HEK293 (cell line): ENCODE data around the gene LPCAT4.

Experiments used
- GLIS1 ChIP-seq: fragments of 450-650 bp; formaldehyde crosslinking; IDR thresholded peaks from 2 replicates; pipeline ENCODE4 v1.5.1; 2016; ENCODE audit warnings: missing biosample characterization, missing genetic modification characterization
- GLIS2 ChIP-seq: fragments of 450-650 bp; formaldehyde crosslinking; IDR thresholded peaks from 2 replicates; pipeline ENCODE4 v1.5.1; 2016; ENCODE audit warnings: missing biosample characterization, missing genetic modification characterization
- HOXA7 ChIP-seq: sonication (generic); formaldehyde crosslinking; IDR thresholded peaks from 2 replicates; pipeline ENCODE4 v1.8.1; 2022; ENCODE audit warnings: missing genetic modification reagents, borderline replicate concordance
- HOXD13 ChIP-seq: sonication (generic); formaldehyde crosslinking; IDR thresholded peaks from 2 replicates; pipeline ENCODE4 v1.8.0; 2022; ENCODE audit warnings: missing genetic modification reagents, borderline replicate concordance
- KLF16 ChIP-seq: fragments of 450-650 bp; formaldehyde crosslinking; IDR thresholded peaks from 2 replicates; pipeline ENCODE4 v1.5.1; 2017; ENCODE audit warnings: missing biosample characterization, missing genetic modification characterization
- SP7 ChIP-seq: fragments of 450-650 bp; formaldehyde crosslinking; IDR thresholded peaks from 2 replicates; pipeline ENCODE4 v1.5.1; 2016; ENCODE audit warnings: missing biosample characterization, missing genetic modification characterization
- YY1 ChIP-seq: fragments of 450-650 bp; formaldehyde crosslinking; IDR thresholded peaks from 2 replicates; pipeline ENCODE4 v1.5.1; 2018; ENCODE audit warnings: missing biosample characterization, missing genetic modification characterization
- ZBTB21 ChIP-seq: fragments of 450-650 bp; formaldehyde crosslinking; IDR thresholded peaks from 2 replicates; pipeline ENCODE4 v1.5.1; 2017; ENCODE audit warnings: missing biosample characterization, missing genetic modification characterization
- ZBTB48 ChIP-seq: fragments of 450-650 bp; formaldehyde crosslinking; IDR thresholded peaks from 2 replicates; pipeline ENCODE4 v1.5.1; 2016; ENCODE audit warnings: missing biosample characterization, missing genetic modification characterization
- ZEB2 ChIP-seq: fragments of 450-650 bp; formaldehyde crosslinking; IDR thresholded peaks from 2 replicates; pipeline ENCODE4 v1.5.1; 2016; ENCODE audit warnings: missing biosample characterization, missing genetic modification characterization
- ZFHX2 ChIP-seq: fragments of 450-650 bp; formaldehyde crosslinking; conservative IDR thresholded peaks from 2 replicates; pipeline ENCODE4 v1.5.1; 2016; ENCODE audit warnings: missing biosample characterization, missing genetic modification characterization
- ZNF221 ChIP-seq: fragments of 450-650 bp; formaldehyde crosslinking; IDR thresholded peaks from 2 replicates; pipeline ENCODE4 v1.5.1; 2017; ENCODE audit warnings: missing biosample characterization, missing genetic modification characterization, borderline replicate concordance
- ZNF24 ChIP-seq: fragments of 450-650 bp; formaldehyde crosslinking; IDR thresholded peaks from 2 replicates; pipeline ENCODE4 v1.5.1; 2016; ENCODE audit warnings: missing biosample characterization, missing genetic modification characterization
- ZNF274 ChIP-seq, 2 experiments: fragments of 200-500 bp in 1 of 2; fragments of 450-650 bp in 1 of 2; sonication (Bioruptor generic) in 1 of 2; formaldehyde crosslinking in 1 of 2; IDR thresholded peaks; 2 replicates each; pipeline versions ENCODE4 v1.5.1 to v1.6.1; 2014 to 2016; ENCODE audit warnings: borderline replicate concordance in 1 of 2, inconsistent platforms in 1 of 2, low read length in 1 of 2, missing biosample characterization in 1 of 2, missing genetic modification characterization in 1 of 2
- ZNF335 ChIP-seq: fragments of 450-650 bp; formaldehyde crosslinking; conservative IDR thresholded peaks from 2 replicates; pipeline ENCODE4 v1.5.1; 2016; ENCODE audit warnings: missing biosample characterization, missing genetic modification characterization
- ZNF366 ChIP-seq: fragments of 450-650 bp; formaldehyde crosslinking; conservative IDR thresholded peaks from 2 replicates; pipeline ENCODE4 v1.5.1; 2016; ENCODE audit warnings: missing biosample characterization, missing genetic modification characterization
- ZNF426 ChIP-seq: fragments of 450-650 bp; formaldehyde crosslinking; IDR thresholded peaks from 2 replicates; pipeline ENCODE4 v1.5.1; 2017; ENCODE audit warnings: missing biosample characterization, missing genetic modification characterization, mild to moderate bottlenecking, inconsistent platforms, moderate library complexity
- ZNF473 ChIP-seq: fragments of 450-650 bp; formaldehyde crosslinking; IDR thresholded peaks from 2 replicates; pipeline ENCODE4 v1.5.1; 2017; ENCODE audit warnings: missing biosample characterization, missing genetic modification characterization
- ZNF529 ChIP-seq: fragments of 450-650 bp; formaldehyde crosslinking; IDR thresholded peaks from 2 replicates; pipeline ENCODE4 v1.5.1; 2017; ENCODE audit warnings: missing genetic modification characterization, missing biosample characterization; ENCODE audit not compliant: insufficient replicate concordance
- ZNF660 ChIP-seq: fragments of 450-650 bp; IDR thresholded peaks from 2 replicates; pipeline ENCODE4 v1.5.1; 2018; ENCODE audit warnings: missing biosample characterization, mild to moderate bottlenecking, missing genetic modification characterization
- ZNF76 ChIP-seq: fragments of 450-650 bp; formaldehyde crosslinking; IDR thresholded peaks from 2 replicates; pipeline ENCODE4; 2016; ENCODE audit warnings: low read depth, missing biosample characterization, missing genetic modification characterization, borderline replicate concordance
- ZNF776 ChIP-seq: fragments of 450-650 bp; formaldehyde crosslinking; IDR thresholded peaks from 2 replicates; pipeline ENCODE4 v1.5.0; 2017; ENCODE audit warnings: missing biosample characterization, missing genetic modification characterization, borderline replicate concordance
- ZNF777 ChIP-seq: fragments of 450-650 bp; formaldehyde crosslinking; IDR thresholded peaks from 2 replicates; pipeline ENCODE4 v1.5.1; 2017; ENCODE audit warnings: missing biosample characterization, missing genetic modification characterization, borderline replicate concordance
- ZNF785 ChIP-seq: fragments of 450-650 bp; formaldehyde crosslinking; IDR thresholded peaks from 2 replicates; pipeline ENCODE4 v1.5.1; 2016; ENCODE audit warnings: missing biosample characterization, missing genetic modification characterization
- TF ChIP-seq, protein P1 (sequence below): fragments of 450-650 bp; formaldehyde crosslinking; IDR thresholded peaks from 2 replicates; pipeline ENCODE4 v1.5.1; 2016; ENCODE audit warnings: missing biosample characterization, missing genetic modification characterization
- TF ChIP-seq, protein P2 (sequence below): fragments of 450-650 bp; formaldehyde crosslinking; IDR thresholded peaks from 2 replicates; pipeline ENCODE4 v1.5.1; 2016; ENCODE audit warnings: missing biosample characterization, missing genetic modification characterization
- TF ChIP-seq, protein P3 (sequence below): fragments of 450-650 bp; formaldehyde crosslinking; IDR thresholded peaks from 2 replicates; pipeline ENCODE4 v1.5.1; 2016; ENCODE audit warnings: missing biosample characterization, missing genetic modification characterization
- TF ChIP-seq, protein P4 (sequence below): fragments of 450-650 bp; formaldehyde crosslinking; conservative IDR thresholded peaks from 2 replicates; pipeline ENCODE4 v1.5.1; 2016; ENCODE audit warnings: low read depth, missing biosample characterization, missing genetic modification characterization
- TF ChIP-seq, protein P5 (sequence below): fragments of 450-650 bp; formaldehyde crosslinking; IDR thresholded peaks from 2 replicates; pipeline ENCODE4 v1.5.1; 2017; ENCODE audit warnings: missing biosample characterization, missing genetic modification characterization
- TF ChIP-seq, protein P6 (sequence below): fragments of 450-650 bp; formaldehyde crosslinking; IDR thresholded peaks from 2 replicates; pipeline ENCODE4 v1.5.1; 2016; ENCODE audit warnings: missing biosample characterization, missing genetic modification characterization

LPCAT4 gene

DNA sequence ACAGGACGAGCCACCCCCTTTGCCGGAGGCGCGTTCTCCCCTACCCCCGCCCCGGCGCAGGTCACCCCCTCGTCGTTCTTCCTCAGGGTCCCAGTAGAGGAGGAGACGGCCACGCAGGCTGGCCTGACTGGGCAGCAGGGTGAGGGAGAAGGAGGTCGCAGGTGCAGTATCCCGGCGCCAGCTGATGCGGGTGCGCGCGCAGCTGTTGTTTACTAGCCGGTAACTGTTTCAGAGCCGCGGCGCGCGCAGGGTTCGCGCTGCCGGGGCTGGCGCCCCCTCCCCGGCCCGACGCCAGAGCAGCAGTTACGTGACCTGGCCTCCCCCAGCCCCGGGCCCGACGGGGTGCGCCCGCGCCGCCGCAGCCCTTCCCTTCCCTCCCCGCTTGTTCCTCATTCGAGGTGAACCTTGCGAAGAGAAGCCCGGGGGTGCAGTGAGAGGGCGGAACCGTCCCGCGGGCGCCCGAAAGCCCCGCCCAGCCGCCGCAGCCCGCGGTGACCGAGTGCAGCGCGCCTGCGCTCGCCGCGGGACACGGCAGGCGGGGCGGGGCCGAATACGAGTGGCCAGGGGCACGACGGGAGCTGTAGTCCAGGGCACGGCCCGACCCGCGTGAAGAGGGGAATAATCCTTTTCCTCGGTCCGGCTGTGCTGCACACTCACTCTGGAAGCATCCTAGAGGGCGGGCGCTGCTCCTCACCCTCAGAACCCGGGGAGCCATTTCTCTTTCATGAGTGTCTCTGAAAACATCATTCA lies 29.3 kb downstream of the LPCAT4 start, which contains the start of gene SLC12A6 (continued):
- TF ChIP-seq, protein P1, sequence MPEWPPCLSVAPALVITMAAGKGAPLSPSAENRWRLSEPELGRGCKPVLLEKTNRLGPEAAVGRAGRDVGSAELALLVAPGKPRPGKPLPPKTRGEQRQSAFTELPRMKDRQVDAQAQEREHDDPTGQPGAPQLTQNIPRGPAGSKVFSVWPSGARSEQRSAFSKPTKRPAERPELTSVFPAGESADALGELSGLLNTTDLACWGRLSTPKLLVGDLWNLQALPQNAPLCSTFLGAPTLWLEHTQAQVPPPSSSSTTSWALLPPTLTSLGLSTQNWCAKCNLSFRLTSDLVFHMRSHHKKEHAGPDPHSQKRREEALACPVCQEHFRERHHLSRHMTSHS (tag by site-specific recombination), result no peak
- TF ChIP-seq GLIS1, result no peak
- TF ChIP-seq HOXA7 (CRISPR knock-in tag), result no peak
- no peak for TF ChIP-seq ZNF426 (tag by site-specific recombination)
- TF ChIP-seq ZNF660 (tag by site-specific recombination), result 0 out of 2 replicates have a peak, but pooled peaks have one; percentile 19
- TF ChIP-seq ZNF24 (tag by site-specific recombination), result no peak
- no peak for TF ChIP-seq ZNF777 (tag by site-specific recombination)
- TF ChIP-seq, protein P2, sequence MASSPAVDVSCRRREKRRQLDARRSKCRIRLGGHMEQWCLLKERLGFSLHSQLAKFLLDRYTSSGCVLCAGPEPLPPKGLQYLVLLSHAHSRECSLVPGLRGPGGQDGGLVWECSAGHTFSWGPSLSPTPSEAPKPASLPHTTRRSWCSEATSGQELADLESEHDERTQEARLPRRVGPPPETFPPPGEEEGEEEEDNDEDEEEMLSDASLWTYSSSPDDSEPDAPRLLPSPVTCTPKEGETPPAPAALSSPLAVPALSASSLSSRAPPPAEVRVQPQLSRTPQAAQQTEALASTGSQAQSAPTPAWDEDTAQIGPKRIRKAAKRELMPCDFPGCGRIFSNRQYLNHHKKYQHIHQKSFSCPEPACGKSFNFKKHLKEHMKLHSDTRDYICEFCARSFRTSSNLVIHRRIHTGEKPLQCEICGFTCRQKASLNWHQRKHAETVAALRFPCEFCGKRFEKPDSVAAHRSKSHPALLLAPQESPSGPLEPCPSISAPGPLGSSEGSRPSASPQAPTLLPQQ (tag by site-specific recombination), result no peak
- TF ChIP-seq, protein P3, sequence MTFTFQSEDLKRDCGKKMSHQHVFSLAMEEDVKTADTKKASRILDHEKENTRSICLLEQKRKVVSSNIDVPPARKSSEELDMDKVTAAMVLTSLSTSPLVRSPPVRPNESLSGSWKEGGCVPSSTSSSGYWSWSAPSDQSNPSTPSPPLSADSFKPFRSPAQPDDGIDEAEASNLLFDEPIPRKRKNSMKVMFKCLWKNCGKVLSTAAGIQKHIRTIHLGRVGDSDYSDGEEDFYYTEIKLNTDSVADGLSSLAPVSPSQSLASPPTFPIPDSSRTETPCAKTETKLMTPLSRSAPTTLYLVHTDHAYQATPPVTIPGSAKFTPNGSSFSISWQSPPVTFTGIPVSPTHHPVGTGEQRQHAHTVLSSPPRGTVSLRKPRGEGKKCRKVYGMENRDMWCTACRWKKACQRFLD (tag by site-specific recombination), result peak; percentile 66; the same call in 1 of the 2 replicates
- no peak for TF ChIP-seq ZNF776 (tag by site-specific recombination)
- no peak for TF ChIP-seq ZNF473 (tag by site-specific recombination)
- no peak; the same call in 1 of the 2 replicates for TF ChIP-seq YY1
- no peak for TF ChIP-seq ZEB2 (tag by site-specific recombination)
- TF ChIP-seq GLIS2 (tag by site-specific recombination), result no peak
- TF ChIP-seq ZNF366, result peak; percentile 68
- no peak for TF ChIP-seq KLF16 (tag by site-specific recombination)
- TF ChIP-seq, protein P4, sequence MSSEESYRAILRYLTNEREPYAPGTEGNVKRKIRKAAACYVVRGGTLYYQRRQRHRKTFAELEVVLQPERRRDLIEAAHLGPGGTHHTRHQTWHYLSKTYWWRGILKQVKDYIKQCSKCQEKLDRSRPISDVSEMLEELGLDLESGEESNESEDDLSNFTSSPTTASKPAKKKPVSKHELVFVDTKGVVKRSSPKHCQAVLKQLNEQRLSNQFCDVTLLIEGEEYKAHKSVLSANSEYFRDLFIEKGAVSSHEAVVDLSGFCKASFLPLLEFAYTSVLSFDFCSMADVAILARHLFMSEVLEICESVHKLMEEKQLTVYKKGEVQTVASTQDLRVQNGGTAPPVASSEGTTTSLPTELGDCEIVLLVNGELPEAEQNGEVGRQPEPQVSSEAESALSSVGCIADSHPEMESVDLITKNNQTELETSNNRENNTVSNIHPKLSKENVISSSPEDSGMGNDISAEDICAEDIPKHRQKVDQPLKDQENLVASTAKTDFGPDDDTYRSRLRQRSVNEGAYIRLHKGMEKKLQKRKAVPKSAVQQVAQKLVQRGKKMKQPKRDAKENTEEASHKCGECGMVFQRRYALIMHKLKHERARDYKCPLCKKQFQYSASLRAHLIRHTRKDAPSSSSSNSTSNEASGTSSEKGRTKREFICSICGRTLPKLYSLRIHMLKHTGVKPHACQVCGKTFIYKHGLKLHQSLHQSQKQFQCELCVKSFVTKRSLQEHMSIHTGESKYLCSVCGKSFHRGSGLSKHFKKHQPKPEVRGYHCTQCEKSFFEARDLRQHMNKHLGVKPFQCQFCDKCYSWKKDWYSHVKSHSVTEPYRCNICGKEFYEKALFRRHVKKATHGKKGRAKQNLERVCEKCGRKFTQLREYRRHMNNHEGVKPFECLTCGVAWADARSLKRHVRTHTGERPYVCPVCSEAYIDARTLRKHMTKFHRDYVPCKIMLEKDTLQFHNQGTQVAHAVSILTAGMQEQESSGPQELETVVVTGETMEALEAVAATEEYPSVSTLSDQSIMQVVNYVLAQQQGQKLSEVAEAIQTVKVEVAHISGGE, result peak; percentile 72
- no peak for TF ChIP-seq SP7 (tag by site-specific recombination)
- TF ChIP-seq ZNF76 (tag by site-specific recombination), result peak; percentile 79; the same call in 1 of the 2 replicates
- no peak for TF ChIP-seq ZNF274 (IDR thresholded peaks at IDR 0.05; ENCODE audit: low read length)
- no peak for TF ChIP-seq ZNF274 (tag by site-specific recombination; IDR thresholded peaks at IDR 0.05; ENCODE audit: borderline replicate concordance)
- no peak for TF ChIP-seq ZFHX2 (tag by site-specific recombination)
- no peak for TF ChIP-seq ZNF529 (tag by site-specific recombination)
- TF ChIP-seq ZNF335, result no peak
- no peak for TF ChIP-seq HOXD13
- no peak for TF ChIP-seq ZBTB48 (tag by site-specific recombination)
- TF ChIP-seq, protein P5, sequence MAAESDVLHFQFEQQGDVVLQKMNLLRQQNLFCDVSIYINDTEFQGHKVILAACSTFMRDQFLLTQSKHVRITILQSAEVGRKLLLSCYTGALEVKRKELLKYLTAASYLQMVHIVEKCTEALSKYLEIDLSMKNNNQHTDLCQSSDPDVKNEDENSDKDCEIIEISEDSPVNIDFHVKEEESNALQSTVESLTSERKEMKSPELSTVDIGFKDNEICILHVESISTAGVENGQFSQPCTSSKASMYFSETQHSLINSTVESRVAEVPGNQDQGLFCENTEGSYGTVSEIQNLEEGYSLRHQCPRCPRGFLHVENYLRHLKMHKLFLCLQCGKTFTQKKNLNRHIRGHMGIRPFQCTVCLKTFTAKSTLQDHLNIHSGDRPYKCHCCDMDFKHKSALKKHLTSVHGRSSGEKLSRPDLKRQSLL (tag by site-specific recombination), result no peak
- no peak for TF ChIP-seq ZBTB21 (tag by site-specific recombination)
- no peak for TF ChIP-seq ZNF785 (tag by site-specific recombination)
- TF ChIP-seq ZNF221 (tag by site-specific recombination), result no peak
- TF ChIP-seq, protein P6, sequence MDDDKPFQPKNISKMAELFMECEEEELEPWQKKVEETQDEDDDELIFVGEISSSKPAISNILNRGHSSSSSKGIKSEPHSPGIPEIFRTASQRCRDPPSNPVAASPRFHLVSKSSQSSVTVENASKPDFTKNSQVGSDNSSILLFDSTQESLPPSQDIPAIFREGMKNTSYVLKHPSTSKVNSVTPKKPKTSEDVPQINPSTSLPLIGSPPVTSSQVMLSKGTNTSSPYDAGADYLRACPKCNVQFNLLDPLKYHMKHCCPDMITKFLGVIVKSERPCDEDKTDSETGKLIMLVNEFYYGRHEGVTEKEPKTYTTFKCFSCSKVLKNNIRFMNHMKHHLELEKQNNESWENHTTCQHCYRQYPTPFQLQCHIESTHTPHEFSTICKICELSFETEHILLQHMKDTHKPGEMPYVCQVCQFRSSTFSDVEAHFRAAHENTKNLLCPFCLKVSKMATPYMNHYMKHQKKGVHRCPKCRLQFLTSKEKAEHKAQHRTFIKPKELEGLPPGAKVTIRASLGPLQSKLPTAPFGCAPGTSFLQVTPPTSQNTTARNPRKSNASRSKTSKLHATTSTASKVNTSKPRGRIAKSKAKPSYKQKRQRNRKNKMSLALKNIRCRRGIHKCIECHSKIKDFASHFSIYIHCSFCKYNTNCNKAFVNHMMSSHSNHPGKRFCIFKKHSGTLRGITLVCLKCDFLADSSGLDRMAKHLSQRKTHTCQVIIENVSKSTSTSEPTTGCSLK, result no peak
